ENCODE data around the gene CDKL5.

- no peak for TF ChIP-seq CTCF (IDR thresholded peaks at IDR 0.05)
- no peak for TF ChIP-seq EP300 (IDR thresholded peaks at IDR 0.05)
- TF ChIP-seq POLR2AphosphoS5 (IDR thresholded peaks at IDR 0.05): no peak
Measured at GRCh38 chrX:18542131-18542530, 116.7 kb downstream of the CDKL5 start.
